Activated naive CD4-positive, alpha-beta T cell (primary cell): Measurements from ENCODE around the gene MTIF2.
"Not testable (repeated sequence)": the region's sequence is repeated elsewhere in the genome, so short reads cannot be mapped to it uniquely, and the experiment has no call there.

Source experiments
- DNase-seq, 4 experiments: peaks; one replicate each; lab custom pipeline; 2025; lab: John Stamatoyannopoulos, UW

The MTIF2 gene, protein sequence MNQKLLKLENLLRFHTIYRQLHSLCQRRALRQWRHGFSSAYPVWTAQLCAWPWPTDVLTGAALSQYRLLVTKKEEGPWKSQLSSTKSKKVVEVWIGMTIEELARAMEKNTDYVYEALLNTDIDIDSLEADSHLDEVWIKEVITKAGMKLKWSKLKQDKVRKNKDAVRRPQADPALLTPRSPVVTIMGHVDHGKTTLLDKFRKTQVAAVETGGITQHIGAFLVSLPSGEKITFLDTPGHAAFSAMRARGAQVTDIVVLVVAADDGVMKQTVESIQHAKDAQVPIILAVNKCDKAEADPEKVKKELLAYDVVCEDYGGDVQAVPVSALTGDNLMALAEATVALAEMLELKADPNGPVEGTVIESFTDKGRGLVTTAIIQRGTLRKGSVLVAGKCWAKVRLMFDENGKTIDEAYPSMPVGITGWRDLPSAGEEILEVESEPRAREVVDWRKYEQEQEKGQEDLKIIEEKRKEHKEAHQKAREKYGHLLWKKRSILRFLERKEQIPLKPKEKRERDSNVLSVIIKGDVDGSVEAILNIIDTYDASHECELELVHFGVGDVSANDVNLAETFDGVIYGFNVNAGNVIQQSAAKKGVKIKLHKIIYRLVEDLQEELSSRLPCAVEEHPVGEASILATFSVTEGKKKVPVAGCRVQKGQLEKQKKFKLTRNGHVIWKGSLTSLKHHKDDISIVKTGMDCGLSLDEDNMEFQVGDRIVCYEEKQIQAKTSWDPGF

DNA sequence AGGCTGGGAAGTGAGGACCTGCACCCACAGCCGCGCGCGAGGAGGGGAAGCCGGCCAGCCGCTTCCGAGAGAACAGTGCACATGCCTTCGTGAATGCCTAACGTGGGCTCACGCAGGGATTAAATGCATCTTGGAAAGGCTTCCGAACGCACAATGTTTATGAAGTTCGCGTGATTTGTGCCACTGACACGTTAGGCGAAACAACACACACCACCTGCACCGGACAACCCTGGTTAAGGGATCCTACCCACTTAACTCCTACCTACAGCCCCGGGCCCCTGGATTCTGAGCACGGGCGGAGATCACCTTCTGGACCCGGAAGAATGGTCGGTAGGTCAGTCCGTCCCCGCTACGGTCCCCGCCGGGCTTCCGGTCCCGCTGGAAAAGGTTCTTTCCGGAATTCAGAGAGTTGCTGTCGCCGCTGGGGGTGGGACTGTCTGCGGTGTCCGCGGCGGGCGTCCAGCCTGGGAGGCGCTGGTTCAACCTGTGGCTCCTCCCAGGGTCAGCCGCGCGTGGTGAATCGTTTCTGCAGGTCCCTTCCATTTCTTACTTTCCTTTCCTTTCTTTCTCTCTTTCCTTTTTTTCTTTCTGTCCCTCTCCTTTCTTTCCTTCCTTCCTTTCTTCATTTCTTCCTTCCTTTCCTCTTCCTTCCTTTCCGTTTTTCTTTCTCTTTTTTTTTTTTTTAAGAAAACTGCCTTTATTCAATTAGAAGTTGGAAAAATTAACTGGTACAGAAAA, at the start of gene MTIF2:
MTIF2 (minus strand) TSS at position 325 of the 738 bp plus-strand sequence. CDS start 5,373 bp downstream, outside the sequence.
- DNase-seq = peak; percentile 68 to 76 (median 70)

DNA sequence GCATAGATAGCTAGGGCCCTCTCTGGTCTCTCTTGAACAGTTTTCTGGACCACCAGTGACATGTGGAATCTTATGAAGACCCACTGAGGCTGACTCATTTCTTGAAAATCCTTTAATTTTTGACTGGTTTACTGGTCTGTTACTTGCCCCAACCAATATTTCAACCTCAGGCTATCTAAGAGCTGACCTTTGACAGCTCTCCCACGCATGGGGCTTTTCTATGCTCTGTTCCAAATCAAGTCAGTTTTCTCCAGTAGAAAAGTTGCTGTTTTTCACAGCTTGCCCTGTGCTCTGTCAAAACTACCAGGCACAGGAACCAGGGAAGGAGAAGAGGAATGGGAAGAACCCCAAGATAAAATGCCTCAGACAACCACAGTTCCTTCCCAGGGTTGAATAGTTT, 46.0 kb upstream of the MTIF2 start:
- no peak for DNase-seq

DNA sequence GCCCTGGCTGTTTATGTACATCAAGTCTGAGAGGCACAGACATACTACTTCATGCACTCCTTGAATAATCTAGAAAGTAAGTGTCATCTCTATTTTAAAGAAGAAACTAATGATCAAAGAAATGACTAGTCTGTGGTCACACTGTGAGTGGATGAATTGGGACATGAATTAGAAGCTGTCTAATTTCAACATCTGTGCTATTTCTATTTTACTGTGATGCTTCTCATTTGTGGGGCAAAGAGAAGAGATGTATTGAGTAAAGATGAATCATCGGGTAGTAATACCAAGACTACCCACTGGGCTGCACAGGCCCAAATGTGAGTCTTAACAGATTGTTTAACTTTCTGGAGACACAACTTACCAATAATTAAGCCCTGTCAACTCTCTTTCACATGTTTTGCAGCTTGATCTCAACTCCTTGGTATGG, 42.4 kb upstream of the MTIF2 start:
- DNase-seq = no peak

DNA sequence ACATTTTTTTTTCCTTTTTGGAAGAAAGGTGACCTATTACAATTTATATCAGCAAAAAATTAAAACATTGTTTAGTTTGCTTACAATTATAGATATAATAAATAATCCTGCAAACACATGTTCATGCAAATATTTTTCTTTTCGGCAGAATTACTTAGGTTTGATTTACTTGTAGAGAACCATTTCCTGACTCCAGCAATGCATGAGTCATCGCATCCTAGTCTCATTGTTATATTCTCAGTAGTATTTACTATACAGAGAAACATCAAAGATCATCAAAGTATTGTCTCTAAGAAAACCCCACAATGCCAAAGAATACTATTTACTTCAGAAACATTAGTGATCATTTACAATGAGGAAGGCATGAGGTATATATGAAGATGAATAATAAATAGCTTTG, 40.4 kb upstream of the MTIF2 start:
- DNase-seq = no peak

DNA sequence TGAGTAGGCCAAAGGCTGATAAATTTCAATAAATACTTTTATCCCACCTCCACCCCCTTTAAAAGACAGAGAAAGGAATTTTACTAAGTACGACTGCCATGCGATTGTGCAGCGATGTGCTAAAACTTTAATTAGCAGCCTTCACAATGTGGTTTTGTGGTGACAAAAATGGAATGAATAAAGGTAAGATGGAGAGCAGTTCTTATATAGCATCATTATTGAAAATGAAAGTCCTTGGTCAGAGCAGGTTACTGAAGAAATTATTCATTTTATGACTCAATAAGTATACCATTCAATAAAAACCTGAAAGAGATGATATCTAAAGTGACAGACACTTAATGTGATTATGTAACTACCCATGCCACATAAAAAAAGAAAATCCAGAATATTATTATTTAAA, 33.2 kb upstream of the MTIF2 start:
- DNase-seq = no peak

DNA sequence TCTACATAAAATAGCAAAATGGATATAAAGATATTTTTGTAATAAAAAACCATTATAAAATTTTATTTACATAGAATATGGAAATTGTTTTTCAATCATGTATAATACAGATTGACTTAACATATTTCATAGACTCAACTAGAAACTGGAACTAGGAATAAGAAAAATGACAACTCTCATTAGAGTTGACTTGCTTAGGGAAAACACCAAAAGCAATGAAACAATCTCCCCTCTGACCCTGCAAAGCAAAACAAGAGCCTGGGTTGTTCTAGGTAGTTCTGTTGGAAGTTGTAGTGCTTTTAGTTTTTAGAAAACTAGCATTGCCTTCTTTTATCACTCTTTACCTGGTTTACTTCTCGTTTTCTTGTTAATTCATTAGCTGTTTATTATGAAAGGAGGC, 32.2 kb upstream of the MTIF2 start:
- DNase-seq = no peak

DNA sequence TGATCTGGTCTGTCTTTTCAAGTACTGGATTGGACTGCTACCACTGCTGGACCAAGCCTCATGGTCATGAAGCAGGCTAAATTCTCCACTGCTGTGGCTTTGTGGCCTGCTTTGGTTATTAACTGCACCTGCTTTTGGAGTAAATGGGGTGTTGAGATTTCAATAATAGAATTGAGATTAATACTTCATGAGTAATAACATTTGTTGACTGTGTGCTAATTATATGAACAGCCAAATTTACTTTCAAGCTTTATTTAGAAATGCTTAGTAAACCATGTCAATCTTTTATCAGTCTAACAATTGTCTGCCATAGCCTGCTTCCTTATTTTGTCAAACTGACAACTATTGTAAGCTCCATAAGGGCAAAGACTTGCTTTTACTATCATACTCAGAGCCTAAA, 27.4 kb upstream of the MTIF2 start:
- no peak for DNase-seq

DNA sequence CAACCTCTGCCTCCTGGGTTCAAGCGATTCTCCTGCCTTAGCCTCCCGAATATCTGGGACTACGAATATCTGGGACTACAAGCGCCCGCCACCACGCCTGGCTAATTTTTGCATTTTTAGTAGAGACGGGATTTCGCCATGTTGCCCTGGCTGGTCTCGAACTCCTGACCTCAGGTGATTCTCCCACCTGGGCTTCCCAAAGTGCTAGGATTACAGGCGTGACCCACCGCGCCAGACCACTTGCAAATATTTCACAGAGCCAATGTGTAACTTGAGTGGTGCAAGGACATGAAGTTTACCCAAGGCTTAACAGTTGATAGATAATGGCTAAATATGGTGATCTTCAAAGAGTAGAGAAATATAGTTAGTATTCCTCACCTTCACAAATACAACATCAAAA, 14.1 kb upstream of the MTIF2 start:
- no peak for DNase-seq

DNA sequence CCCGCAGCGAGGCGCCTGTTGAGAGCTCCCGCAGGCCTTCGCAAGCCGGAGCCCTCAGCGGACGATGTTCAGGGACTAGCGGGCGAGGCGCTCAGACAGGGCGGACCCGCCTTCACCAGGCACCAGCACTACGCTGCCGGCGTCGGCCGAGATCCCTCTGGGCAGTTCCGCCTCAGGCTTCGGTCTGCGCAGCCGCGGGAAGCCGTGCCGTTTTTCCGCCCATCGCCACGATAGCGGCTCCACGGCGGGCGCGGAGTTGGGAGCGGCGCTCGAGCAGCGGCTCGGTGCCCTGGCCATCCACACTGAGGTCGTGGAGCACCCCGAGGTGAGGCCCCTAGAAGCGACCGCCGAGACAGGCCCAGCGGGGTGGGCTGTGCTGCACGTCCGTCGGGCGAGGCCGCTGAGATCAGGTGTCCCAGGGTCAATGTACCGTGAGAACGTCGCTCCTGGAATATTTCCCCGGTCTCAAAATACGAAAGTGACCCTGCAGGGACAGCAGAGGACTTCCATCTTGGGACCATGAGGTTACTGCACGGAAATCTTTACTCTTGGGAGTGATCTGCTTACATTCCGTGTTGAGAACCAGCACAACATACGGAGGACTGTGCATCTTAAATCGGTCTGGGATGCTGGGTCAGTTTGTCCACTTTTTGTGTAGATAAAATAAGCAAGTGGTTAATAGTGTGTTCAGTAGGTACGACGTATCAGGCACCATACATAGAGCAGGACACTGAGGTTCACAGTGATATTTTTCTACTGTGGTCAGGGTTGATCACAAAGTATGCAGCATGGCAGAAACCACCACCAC, 13.3 kb upstream of the MTIF2 start:
- DNase-seq = peak; percentile 59 to 83 (median 72)

DNA sequence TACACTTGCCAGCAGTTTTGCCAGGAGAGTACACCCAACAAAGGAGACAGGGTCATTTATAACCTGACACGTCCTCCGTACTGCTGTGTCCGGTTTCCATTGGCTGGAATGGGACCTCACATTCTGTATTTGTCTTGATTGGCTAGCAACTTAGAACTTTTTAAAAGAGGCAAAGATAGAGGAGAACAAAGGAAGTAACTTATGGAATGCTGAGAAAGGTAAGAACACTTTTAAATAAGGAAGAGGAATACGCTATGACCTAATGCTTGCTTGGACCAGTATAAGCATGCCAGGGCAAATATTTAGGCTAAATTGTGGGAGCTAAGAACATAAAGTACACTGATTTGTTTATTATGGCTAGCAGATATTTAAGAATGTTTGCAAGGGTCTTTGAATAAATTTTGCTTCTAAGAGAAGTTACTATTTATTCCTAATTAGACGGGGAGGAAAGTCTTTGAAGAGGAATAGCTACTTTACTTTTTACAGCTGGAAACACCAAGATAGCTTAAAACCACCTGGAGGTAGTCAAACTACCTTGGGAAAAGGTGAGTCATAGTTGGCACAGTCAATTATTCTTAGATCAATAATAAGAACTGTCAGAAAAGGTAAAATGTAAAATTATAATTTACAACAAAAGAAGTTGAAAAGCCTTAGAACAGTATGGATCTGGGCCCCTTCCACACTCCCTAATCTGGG, 12.0 kb upstream of the MTIF2 start:
- not testable (repeated sequence) for DNase-seq

DNA sequence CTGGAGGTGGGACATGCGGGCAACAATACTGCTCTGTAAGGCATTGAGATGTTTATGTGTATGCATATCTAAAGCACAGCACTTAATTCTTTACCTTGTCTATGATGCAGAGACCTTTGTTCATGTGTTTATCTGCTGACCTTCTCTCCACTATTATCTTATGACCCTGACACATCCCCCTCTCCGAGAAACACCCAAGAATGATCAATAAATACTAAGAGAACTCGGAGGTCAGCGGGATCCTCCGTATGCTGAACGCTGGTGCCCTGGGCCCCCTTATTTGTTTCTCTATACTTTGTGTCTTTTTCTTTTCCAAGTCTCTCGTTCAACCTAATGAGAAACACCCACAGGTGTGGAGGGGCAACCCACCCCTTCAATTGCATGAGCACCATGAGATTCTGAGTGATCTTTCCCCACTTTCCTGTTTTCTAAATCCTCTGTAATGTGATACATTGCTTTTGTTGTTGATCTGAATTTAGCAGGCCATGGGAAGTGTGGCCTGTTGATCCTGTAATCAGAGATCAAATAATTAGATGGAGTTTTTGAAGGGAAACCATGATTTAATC, 10.9 kb upstream of the MTIF2 start:
- DNase-seq = not testable (repeated sequence)

DNA sequence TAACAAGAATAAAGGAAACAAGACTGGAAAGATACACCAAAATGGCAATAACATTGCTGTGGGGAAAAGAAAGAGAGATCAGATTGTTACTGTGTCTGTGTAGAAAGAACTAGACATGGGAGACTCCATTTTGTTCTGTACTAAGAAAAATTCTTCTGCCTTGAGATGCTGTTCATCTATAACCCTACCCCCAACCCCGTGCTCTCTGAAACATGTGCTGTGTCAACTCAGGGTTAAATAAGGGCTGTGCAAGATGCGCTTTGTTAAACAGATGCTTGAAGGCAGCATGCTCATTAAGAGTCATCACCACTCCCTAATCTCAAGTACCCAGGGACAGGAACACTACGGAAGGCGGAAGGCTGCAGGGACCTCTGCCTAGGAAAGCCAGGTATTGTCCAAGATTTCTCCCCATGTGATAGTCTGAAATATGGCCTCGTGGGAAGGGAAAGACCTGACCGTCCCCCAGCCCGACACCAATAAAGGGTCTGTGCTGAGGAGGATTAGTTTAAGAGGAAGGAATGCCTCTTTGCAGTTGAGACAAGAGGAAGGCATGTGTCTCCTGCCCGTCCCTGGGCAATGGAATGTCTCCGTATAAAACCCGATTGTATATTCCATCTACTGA, 10.3 kb upstream of the MTIF2 start:
- not testable (repeated sequence) for DNase-seq

DNA sequence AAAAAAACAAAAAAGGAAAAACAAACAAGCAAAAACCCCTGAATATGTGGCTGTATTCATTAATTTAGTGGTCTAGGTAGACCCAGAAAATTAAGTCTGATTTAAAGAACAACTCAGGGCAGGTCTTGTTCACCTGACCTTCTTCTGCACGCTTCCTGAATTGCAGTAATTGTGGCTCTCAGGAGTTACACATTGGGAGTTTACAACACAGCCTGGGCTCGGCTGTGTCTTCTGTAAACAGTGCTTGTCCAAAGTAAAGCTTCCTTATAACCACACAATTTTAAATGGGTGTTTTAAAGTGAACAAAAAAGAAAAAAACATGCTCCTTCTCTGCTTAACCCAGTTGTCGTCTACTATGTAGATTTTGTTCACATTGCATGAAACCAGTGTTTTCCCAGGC, 8.3 kb upstream of the MTIF2 start:
- no peak for DNase-seq

DNA sequence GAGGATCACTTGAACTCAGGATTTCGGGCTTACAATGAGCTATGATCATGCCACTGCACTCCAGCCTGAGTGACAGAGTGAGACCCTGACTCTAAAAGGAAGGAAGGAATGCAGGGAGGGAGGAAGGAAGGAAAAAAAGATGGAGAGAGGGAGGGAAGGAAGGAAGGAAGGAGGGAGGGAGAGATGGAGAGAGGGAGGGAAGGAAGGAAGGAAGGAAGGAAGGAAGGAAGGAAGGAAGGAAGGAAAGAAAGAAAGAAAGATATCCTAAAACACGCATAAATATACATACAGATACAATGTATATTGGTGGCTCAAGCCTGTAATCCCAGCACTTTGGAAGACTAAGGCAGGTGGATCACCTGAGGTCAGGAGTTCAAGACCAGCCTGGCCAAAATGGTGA, 5.3 kb upstream of the MTIF2 start:
- DNase-seq = not testable (repeated sequence)

DNA sequence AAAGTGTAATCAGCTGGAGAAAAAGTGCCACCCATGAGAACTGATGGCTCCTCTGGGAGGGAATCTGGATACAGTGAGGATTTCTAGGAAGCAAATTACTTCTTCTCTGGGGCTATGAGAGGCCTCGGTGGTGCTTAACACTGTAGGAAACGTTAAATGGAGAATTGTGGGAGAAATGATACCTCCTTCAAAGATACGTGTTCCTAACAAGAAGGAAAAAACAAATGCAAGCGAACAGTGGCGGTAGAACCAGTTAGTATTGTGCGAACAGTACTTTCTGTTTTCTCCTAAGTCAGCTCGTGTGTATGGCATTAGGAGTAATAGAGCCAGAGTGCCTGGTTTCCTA, 587 bp upstream of the MTIF2 start:
- DNase-seq = no peak

DNA sequence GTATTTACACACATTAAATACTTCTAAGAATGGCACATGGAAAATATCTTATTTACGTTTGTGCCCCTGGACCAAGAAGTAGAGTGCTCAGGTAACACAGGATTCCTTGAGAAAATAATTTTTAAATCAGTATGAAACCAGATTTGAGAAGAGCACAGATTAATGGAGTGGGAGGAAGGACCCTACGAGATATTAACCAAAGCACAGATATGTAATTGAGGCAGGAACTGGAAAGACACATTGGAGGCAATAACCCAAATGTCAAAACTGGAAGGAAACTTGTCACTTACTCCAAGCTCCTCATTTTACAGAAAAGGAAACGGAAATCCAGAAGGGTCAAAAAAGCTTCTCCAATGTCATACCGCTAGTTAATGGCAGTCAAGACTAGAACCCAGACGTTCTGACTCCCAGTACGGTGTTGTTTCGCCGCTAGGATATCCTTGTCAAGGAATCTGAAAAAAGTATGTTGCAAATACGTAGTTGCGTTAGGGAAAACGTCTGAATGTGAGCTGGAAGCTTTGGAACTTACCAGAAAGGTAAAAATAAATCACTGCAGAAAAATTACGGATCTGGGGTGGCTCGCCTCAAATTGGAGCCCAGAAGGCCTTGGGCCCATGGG, 634 bp downstream of the MTIF2 start:
- DNase-seq = no peak

DNA sequence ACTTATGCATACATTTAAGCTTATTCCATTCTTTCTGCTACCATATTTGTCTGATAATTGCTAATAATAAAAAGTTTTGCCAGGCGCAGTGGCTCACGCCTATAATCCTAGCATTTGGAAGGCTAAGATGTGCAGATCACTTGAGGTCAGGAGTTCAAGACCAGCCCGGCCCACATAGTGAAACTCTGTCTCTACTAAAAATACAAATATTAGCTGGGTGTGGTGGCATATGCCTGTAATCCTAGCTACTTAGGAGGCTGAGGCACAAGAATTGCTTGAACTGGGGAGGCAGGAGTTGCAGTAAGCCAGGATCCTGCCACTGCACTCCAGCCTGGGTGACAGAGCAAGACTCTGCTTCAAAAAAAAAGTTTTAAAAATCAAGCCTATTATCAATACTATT, 9.4 kb downstream of the MTIF2 start:
- not testable (repeated sequence) for DNase-seq

DNA sequence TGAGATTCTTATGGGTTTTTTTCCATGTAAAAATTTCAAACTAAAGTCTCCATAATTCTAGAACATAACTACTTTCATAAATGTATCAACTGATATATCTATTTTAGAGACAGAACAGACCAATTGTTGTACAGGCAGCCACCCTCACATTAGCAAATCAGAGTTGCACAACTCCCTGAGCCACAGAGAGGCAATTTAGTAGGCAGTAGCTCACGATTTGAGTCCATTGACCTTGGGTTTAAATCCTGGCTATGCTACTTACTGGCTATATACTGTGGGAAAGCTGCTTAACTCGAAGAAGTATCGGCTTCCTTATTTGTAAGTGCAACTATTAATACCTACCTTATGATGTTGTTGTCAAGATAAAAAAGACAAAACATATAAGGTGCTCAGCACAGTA, 16.2 kb downstream of the MTIF2 start:
- no peak for DNase-seq

DNA sequence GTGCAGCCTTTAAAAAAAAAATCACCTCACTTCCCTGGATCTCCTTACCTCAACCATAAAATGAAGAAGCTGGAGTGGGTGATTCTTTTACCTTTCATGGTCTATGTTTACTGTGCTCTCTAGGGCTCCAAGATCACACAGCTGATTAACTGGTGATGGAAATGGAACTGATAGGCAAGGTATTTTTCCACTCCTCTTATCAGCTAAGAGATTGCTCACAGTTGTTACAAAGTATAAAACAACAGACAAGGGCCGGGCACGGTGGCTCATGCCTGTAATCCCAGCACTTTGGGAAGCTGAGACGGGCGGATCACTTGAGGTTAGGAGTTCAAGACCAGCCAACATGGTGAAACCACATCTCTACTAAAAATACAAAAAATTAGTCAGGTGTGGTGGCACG, 22.0 kb downstream of the MTIF2 start:
- DNase-seq = no peak

DNA sequence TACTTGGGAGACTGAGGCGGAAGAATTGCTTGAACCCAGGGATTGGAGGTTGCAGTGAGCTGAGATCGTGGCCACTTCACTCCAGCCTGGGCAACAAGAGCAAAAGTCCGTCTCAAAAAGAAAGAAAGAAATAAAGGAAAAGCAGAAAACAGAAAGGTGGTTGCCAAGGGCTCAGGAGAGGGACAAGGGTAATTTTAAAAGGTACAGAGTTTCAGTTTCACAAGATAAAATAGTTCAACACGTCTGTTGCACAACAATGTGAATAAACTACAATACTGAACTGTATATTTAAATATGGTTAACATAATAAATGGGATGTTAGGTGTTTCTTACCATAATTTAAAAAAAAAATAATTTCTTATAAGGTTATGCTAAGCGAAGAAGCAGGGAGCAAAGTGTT, 23.6 kb downstream of the MTIF2 start:
- DNase-seq = no peak
